ENCODE data around the gene RGS16. TPM values are rescaled to one million over a fixed set of nuclear protein-coding genes. Genes with fewer than 3 reads are reported as not detected.

Gene RGS16
- total and polyA plus RNA-seq, 9 of the 15 experiments (the other 6 are each of a cell fraction or from before 2014, with no cell fraction given): 0.07 to 0.55 (median 0.36) TPM

- TF ChIP-seq ELF1 (tag; IDR thresholded peaks at IDR 0.05): no peak
These were observed 27.8 kb upstream of the RGS16 start (continued) for GRCh38 chr1:182631954-182632353.

GRCh38 chr1:182631053-182631677 is 27.0 kb upstream of the RGS16 start:
- DNase-seq (ENCODE audit: extremely low read depth in 1 of 4, low spot score in 3 of 4) (no peak), ATAC-seq (no peak), FAIRE-seq (no peak)
- Histone ChIP-seq H3K9ac (ENCODE audit: insufficient read depth in 1 of 2, low read depth in 2 of 2, low read length in 2 of 2) (no peak overlapping the region), H3K27me3 (ENCODE audit: control insufficient read depth in 2 of 2, insufficient read depth in 2 of 2, low read length in 2 of 2) (peaks cover 26 to 37% of the 10 kb centered on the region in 2 experiments), H3K4me2 (ENCODE audit: insufficient read depth, low read length) (no peak overlapping the region), H3K36me3 (ENCODE audit: control insufficient read depth, insufficient read depth, low read length) (no peaks in the 10 kb centered on the region), H2AFZ (ENCODE audit: low read depth, low read length) (no peak overlapping the region), H4K20me1 (replicated peaks; ENCODE audit: control insufficient read depth, insufficient read depth, low read length) (no peaks in the 10 kb centered on the region), H3K9me1 (ENCODE audit: control insufficient read depth, insufficient read depth, low read length) (no peaks in the 10 kb centered on the region), H3K9me3 (replicated peaks; ENCODE audit: control insufficient read depth, insufficient read depth, low read depth, low read length) (no peaks in the 10 kb centered on the region), H3K4me1 (replicated peaks in 1 of 2; ENCODE audit: control insufficient read depth in 2 of 2, insufficient read depth in 2 of 2, low read length in 2 of 2) (no peaks in the 10 kb centered on the region; a peak in 1 of 5 replicates), H3K79me2 (ENCODE audit: control insufficient read depth, insufficient read depth, low read length) (no peaks in the 10 kb centered on the region), H3K27ac (ENCODE audit: extremely low read depth, low read depth, low read length) (no peak overlapping the region), H3K4me3 (no peak overlapping the region)
- CTCF ChIA-PET (ENCODE audit: low intra/inter-chr PET ratio): no interaction called here
- BruUV-seq (replicated peaks): no TSS peak
- intact Hi-C loops (cut with micrococcal nuclease): no loop called here
- in situ Hi-C loops (cut with MboI): no loop called here
- TF ChIP-seq, protein P1, sequence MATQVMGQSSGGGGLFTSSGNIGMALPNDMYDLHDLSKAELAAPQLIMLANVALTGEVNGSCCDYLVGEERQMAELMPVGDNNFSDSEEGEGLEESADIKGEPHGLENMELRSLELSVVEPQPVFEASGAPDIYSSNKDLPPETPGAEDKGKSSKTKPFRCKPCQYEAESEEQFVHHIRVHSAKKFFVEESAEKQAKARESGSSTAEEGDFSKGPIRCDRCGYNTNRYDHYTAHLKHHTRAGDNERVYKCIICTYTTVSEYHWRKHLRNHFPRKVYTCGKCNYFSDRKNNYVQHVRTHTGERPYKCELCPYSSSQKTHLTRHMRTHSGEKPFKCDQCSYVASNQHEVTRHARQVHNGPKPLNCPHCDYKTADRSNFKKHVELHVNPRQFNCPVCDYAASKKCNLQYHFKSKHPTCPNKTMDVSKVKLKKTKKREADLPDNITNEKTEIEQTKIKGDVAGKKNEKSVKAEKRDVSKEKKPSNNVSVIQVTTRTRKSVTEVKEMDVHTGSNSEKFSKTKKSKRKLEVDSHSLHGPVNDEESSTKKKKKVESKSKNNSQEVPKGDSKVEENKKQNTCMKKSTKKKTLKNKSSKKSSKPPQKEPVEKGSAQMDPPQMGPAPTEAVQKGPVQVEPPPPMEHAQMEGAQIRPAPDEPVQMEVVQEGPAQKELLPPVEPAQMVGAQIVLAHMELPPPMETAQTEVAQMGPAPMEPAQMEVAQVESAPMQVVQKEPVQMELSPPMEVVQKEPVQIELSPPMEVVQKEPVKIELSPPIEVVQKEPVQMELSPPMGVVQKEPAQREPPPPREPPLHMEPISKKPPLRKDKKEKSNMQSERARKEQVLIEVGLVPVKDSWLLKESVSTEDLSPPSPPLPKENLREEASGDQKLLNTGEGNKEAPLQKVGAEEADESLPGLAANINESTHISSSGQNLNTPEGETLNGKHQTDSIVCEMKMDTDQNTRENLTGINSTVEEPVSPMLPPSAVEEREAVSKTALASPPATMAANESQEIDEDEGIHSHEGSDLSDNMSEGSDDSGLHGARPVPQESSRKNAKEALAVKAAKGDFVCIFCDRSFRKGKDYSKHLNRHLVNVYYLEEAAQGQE (IDR thresholded peaks at IDR 0.05; ENCODE audit: borderline replicate concordance): no peak
- TF ChIP-seq, protein P1 (CRISPR knock-in tag; IDR thresholded peaks at IDR 0.05; ENCODE audit: low read depth): no peak
- TF ChIP-seq, protein P2, sequence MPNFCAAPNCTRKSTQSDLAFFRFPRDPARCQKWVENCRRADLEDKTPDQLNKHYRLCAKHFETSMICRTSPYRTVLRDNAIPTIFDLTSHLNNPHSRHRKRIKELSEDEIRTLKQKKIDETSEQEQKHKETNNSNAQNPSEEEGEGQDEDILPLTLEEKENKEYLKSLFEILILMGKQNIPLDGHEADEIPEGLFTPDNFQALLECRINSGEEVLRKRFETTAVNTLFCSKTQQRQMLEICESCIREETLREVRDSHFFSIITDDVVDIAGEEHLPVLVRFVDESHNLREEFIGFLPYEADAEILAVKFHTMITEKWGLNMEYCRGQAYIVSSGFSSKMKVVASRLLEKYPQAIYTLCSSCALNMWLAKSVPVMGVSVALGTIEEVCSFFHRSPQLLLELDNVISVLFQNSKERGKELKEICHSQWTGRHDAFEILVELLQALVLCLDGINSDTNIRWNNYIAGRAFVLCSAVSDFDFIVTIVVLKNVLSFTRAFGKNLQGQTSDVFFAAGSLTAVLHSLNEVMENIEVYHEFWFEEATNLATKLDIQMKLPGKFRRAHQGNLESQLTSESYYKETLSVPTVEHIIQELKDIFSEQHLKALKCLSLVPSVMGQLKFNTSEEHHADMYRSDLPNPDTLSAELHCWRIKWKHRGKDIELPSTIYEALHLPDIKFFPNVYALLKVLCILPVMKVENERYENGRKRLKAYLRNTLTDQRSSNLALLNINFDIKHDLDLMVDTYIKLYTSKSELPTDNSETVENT (CRISPR knock-in tag; IDR thresholded peaks at IDR 0.05): no peak
- TF ChIP-seq NCOA1 (IDR thresholded peaks at IDR 0.05; ENCODE audit: low read depth) (no peak), TCF3 (CRISPR knock-in tag; IDR thresholded peaks at IDR 0.05) (no peak)
- POLR2A ChIA-PET: interaction anchor here (0.6 kb wide), 2 partner anchors 153 to 972 kb away, joined by 3 to 4 read pairs; no protein-coding TSS in a partner anchor

Data from K562 (cell line).